NCI-H2196 treated with DMSO at 0.1 percent for 48 hours (cell line): ENCODE results near the gene PRR5L.
A peak's percentile ranks its signal among the peaks of the same experiment; 100 is the strongest.

Experiments
- DNase-seq: peaks from one replicate; lab custom pipeline; 2025; ENCODE audit not compliant: unreplicated experiment; lab: John Stamatoyannopoulos, UW

The PRR5L gene

GRCh38 chr11:36278531-36279282 is 17.4 kb upstream of the PRR5L start:
- DNase-seq: no peak

- no peak for DNase-seq
Measured at GRCh38 chr11:36280531-36280930, 15.6 kb upstream of the PRR5L start.

GRCh38 chr11:36281850-36282249 is 14.2 kb upstream of the PRR5L start:
- no peak for DNase-seq

- DNase-seq: no peak
Measured at GRCh38 chr11:36282926-36283325, 13.2 kb upstream of the PRR5L start.

GRCh38 chr11:36288442-36289225 is 7.5 kb upstream of the PRR5L start:
- no peak for DNase-seq

GRCh38 chr11:36289226-36289852 is 6.7 kb upstream of the PRR5L start, which contains the start of gene COMMD9:
COMMD9 (minus strand) TSS chr11:36289424; CDS start chr11:36289412, 12 bp downstream.
- peak; percentile 87 for DNase-seq

GRCh38 chr11:36292311-36292722 is 3.8 kb upstream of the PRR5L start:
- DNase-seq: no peak

- no peak for DNase-seq
Measured at GRCh38 chr11:36296884-36297543, 926 bp downstream of the PRR5L start.

- DNase-seq: peak; percentile 18
Measured at GRCh38 chr11:36300650-36301049, 4.6 kb downstream of the PRR5L start.

- no peak for DNase-seq
Measured at GRCh38 chr11:36304351-36304750, 8.3 kb downstream of the PRR5L start.

- DNase-seq: no peak
Measured at GRCh38 chr11:36305047-36305446, 9.0 kb downstream of the PRR5L start.

GRCh38 chr11:36306888-36307287 is 10.8 kb downstream of the PRR5L start:
- no peak for DNase-seq

GRCh38 chr11:36308577-36308976 is 12.5 kb downstream of the PRR5L start:
- DNase-seq: no peak

- no peak for DNase-seq
Measured at GRCh38 chr11:36309779-36310178, 13.7 kb downstream of the PRR5L start.

- DNase-seq: peak; percentile 51
Measured at GRCh38 chr11:36311926-36312595, 16.0 kb downstream of the PRR5L start.

- DNase-seq: no peak
Measured at GRCh38 chr11:36312611-36313472, 16.8 kb downstream of the PRR5L start.

GRCh38 chr11:36313750-36314433 is 17.8 kb downstream of the PRR5L start:
- no peak for DNase-seq

GRCh38 chr11:36314434-36314767 is 18.3 kb downstream of the PRR5L start:
- no peak for DNase-seq

- no peak for DNase-seq
Measured at GRCh38 chr11:36316049-36316448, 20.0 kb downstream of the PRR5L start.
